GM13976 (cell line): ENCODE results near the gene ELOVL5.
A peak's percentile ranks its signal among the peaks of the same experiment; 100 is the strongest.

Experiments
- DNase-seq: peaks from one replicate; pipeline ENCODE4 v3.0.0; 2012; ENCODE audit warnings: low spot score
- CTCF ChIP-seq: IDR thresholded peaks from 2 replicates; pipeline ENCODE4 v1.5.1; 2012; ENCODE audit warnings: borderline replicate concordance, mild to moderate bottlenecking; ENCODE audit not compliant: insufficient read depth; ENCODE audit errors: extremely low read depth, missing control alignments, control extremely low read depth
- in situ Hi-C: fragments of 300-500 bp; cut with MboI; formaldehyde crosslinking; loops from one replicate; pipeline ENCODE4 v1.12.0; 2022; ENCODE audit warnings: low sequenced_read_pairs, mixed read lengths, inconsistent platforms; ENCODE audit not compliant: unreplicated experiment

Gene ELOVL5

GRCh38 chr6:53360093-53360912 lies 11.6 kb upstream of the ELOVL5 start:
- DNase-seq = no peak
- no peak for TF ChIP-seq CTCF
- in situ Hi-C loops = no loop called here

- in situ Hi-C loops = no loop called here
- no peak for TF ChIP-seq CTCF
Measured at GRCh38 chr6:53359843-53360092, 11.0 kb upstream of the ELOVL5 start.

GRCh38 chr6:53359095-53359842 lies 10.5 kb upstream of the ELOVL5 start:
- no peak for TF ChIP-seq CTCF
- DNase-seq = peak; percentile 99
- in situ Hi-C loops = no loop called here

More at GRCh38 chr6:53359843-53360092, 11.0 kb upstream of the ELOVL5 start:
- no peak for DNase-seq

- peak; percentile 26 for DNase-seq
Measured at GRCh38 chr6:53358440-53359094, 9.8 kb upstream of the ELOVL5 start.

GRCh38 chr6:53357576-53358360 lies 9.0 kb upstream of the ELOVL5 start:
- in situ Hi-C loops = no loop called here
- no peak for DNase-seq
- no peak for TF ChIP-seq CTCF

More at GRCh38 chr6:53358440-53359094, 9.8 kb upstream of the ELOVL5 start:
- in situ Hi-C loops = no loop called here
- no peak for TF ChIP-seq CTCF

GRCh38 chr6:53353624-53354023 lies 4.9 kb upstream of the ELOVL5 start:
- no peak for DNase-seq
- TF ChIP-seq CTCF = no peak
- in situ Hi-C loops = no loop called here
